ENCODE results near the gene BBS7.

Gene BBS7

GRCh38 chr4:121784975-121785374, 85.3 kb downstream of the BBS7 start:
- H3F3A ChIP-seq (ENCODE audit: low read depth), result no peaks in the 10 kb centered on the region
- TF ChIP-seq EZH2phosphoT487 (IDR thresholded peaks at IDR 0.05; ENCODE audit: borderline replicate concordance), result no peak
- H3K4me1 ChIP-seq (ENCODE audit: insufficient read depth, low read length, poor library complexity, severe bottlenecking), result no peaks in the 10 kb centered on the region
- H3K9ac ChIP-seq (ENCODE audit: low read depth, low read length, poor library complexity, severe bottlenecking), result no peak overlapping the region
- no peaks in the 10 kb centered on the region for H3K9me2 ChIP-seq (replicated peaks; ENCODE audit: low read depth, low read length)
- H2AFZ ChIP-seq (ENCODE audit: low read length), result no peak overlapping the region
- H3K36me3 ChIP-seq (ENCODE audit: insufficient read depth, low read length), result no peaks in the 10 kb centered on the region
- H4K20me1 ChIP-seq (ENCODE audit: insufficient read depth, low read length, poor library complexity, severe bottlenecking), result no peaks in the 10 kb centered on the region
- H3K4me3 ChIP-seq (ENCODE audit: low read length, poor library complexity, severe bottlenecking), result no peak overlapping the region
- H3K9me3 ChIP-seq (ENCODE audit: insufficient read depth, low read depth, low read length), result no peaks in the 10 kb centered on the region
- no peaks in the 10 kb centered on the region for H3K79me2 ChIP-seq (ENCODE audit: insufficient read depth, low read length)
- H3K27me3 ChIP-seq (ENCODE audit: insufficient read depth, low read length, poor library complexity, severe bottlenecking), result no peaks in the 10 kb centered on the region
- H3K4me2 ChIP-seq (ENCODE audit: low read depth, low read length, poor library complexity, severe bottlenecking), result no peak overlapping the region

- Histone ChIP-seq H3K27me3 (ENCODE audit: insufficient read depth, low read length, poor library complexity, severe bottlenecking) (no peaks in the 10 kb centered on the region), H2AFZ (ENCODE audit: low read length) (no peak overlapping the region), H3K9ac (ENCODE audit: low read depth, low read length, poor library complexity, severe bottlenecking) (no peak overlapping the region), H4K20me1 (ENCODE audit: insufficient read depth, low read length, poor library complexity, severe bottlenecking) (no peaks in the 10 kb centered on the region), H3K36me3 (ENCODE audit: insufficient read depth, low read length) (no peaks in the 10 kb centered on the region), H3K9me3 (ENCODE audit: insufficient read depth, low read depth, low read length) (no peaks in the 10 kb centered on the region), H3K79me2 (ENCODE audit: insufficient read depth, low read length) (no peaks in the 10 kb centered on the region), H3K4me1 (ENCODE audit: insufficient read depth, low read length, poor library complexity, severe bottlenecking) (no peaks in the 10 kb centered on the region), H3F3A (ENCODE audit: low read depth) (no peaks in the 10 kb centered on the region), H3K4me3 (ENCODE audit: low read length, poor library complexity, severe bottlenecking) (no peak overlapping the region), H3K9me2 (replicated peaks; ENCODE audit: low read depth, low read length) (no peaks in the 10 kb centered on the region), H3K4me2 (ENCODE audit: low read depth, low read length, poor library complexity, severe bottlenecking) (no peak overlapping the region)
- TF ChIP-seq EZH2phosphoT487 (IDR thresholded peaks at IDR 0.05; ENCODE audit: borderline replicate concordance) (no peak), CTCF (conservative IDR thresholded peaks at IDR 0.05; ENCODE audit: low read length) (no peak)
Observed at GRCh38 chr4:121784401-121784800, 85.9 kb downstream of the BBS7 start.

DNA sequence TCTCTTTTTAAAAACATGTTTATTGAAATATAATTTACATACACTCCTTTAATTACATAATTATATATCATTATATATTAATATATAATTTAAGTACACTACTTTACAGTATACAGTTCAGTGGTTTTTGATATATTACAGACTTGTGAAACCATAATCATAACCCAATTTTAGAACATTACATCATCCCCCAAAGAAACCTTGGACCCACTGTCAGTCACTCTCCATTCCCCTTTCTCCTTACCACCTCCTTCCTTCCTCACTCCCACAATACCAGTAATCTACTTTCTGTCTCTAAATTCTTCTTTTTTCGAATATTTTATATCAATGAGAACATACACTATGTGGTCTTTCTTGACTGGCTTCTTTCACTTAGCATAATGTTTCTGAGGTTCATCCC, 87.1 kb downstream of the BBS7 start:
- Histone ChIP-seq H3K79me2 (ENCODE audit: insufficient read depth, low read length) (no peaks in the 10 kb centered on the region), H3K27me3 (ENCODE audit: insufficient read depth, low read length, poor library complexity, severe bottlenecking) (no peaks in the 10 kb centered on the region), H3K4me2 (ENCODE audit: low read depth, low read length, poor library complexity, severe bottlenecking) (no peak overlapping the region), H3F3A (ENCODE audit: low read depth) (no peaks in the 10 kb centered on the region), H3K4me1 (ENCODE audit: insufficient read depth, low read length, poor library complexity, severe bottlenecking) (no peaks in the 10 kb centered on the region), H3K4me3 (ENCODE audit: low read length, poor library complexity, severe bottlenecking) (no peak overlapping the region), H3K9me3 (ENCODE audit: insufficient read depth, low read depth, low read length) (no peaks in the 10 kb centered on the region), H4K20me1 (ENCODE audit: insufficient read depth, low read length, poor library complexity, severe bottlenecking) (no peaks in the 10 kb centered on the region), H3K9me2 (replicated peaks; ENCODE audit: low read depth, low read length) (no peaks in the 10 kb centered on the region), H2AFZ (ENCODE audit: low read length) (no peak overlapping the region), H3K9ac (ENCODE audit: low read depth, low read length, poor library complexity, severe bottlenecking) (no peak overlapping the region), H3K36me3 (ENCODE audit: insufficient read depth, low read length) (no peaks in the 10 kb centered on the region)
- TF ChIP-seq EZH2phosphoT487 (IDR thresholded peaks at IDR 0.05; ENCODE audit: borderline replicate concordance) (no peak), CTCF (conservative IDR thresholded peaks at IDR 0.05; ENCODE audit: low read length) (no peak)

- no peaks in the 10 kb centered on the region for H3K79me2 ChIP-seq (ENCODE audit: insufficient read depth, low read length)
- H3K4me2 ChIP-seq (ENCODE audit: low read depth, low read length, poor library complexity, severe bottlenecking), result no peak overlapping the region
- no peaks in the 10 kb centered on the region for H3K9me3 ChIP-seq (ENCODE audit: insufficient read depth, low read depth, low read length)
- no peaks in the 10 kb centered on the region for H4K20me1 ChIP-seq (ENCODE audit: insufficient read depth, low read length, poor library complexity, severe bottlenecking)
- no peaks in the 10 kb centered on the region for H3K9me2 ChIP-seq (replicated peaks; ENCODE audit: low read depth, low read length)
- TF ChIP-seq EZH2phosphoT487 (IDR thresholded peaks at IDR 0.05; ENCODE audit: borderline replicate concordance), result no peak
- no peak for TF ChIP-seq CTCF (conservative IDR thresholded peaks at IDR 0.05; ENCODE audit: low read length)
- H3K36me3 ChIP-seq (ENCODE audit: insufficient read depth, low read length), result no peaks in the 10 kb centered on the region
- H2AFZ ChIP-seq (ENCODE audit: low read length), result no peak overlapping the region
- H3K27me3 ChIP-seq (ENCODE audit: insufficient read depth, low read length, poor library complexity, severe bottlenecking), result no peaks in the 10 kb centered on the region
- H3K4me1 ChIP-seq (ENCODE audit: insufficient read depth, low read length, poor library complexity, severe bottlenecking), result no peaks in the 10 kb centered on the region
- H3K4me3 ChIP-seq (ENCODE audit: low read length, poor library complexity, severe bottlenecking), result no peak overlapping the region
- H3F3A ChIP-seq (ENCODE audit: low read depth), result no peaks in the 10 kb centered on the region
- H3K9ac ChIP-seq (ENCODE audit: low read depth, low read length, poor library complexity, severe bottlenecking), result no peak overlapping the region
Observed at GRCh38 chr4:121778991-121779628, 91.2 kb downstream of the BBS7 start.

Measured in Loucy (cell line).